ENCODE results near the gene RASSF4. TPM values are rescaled to one million over a fixed set of nuclear protein-coding genes. Genes with fewer than 3 reads are reported as not detected.
A peak's percentile ranks its signal among the peaks of the same experiment; 100 is the strongest.

The RASSF4 gene
- total and polyA plus RNA-seq, 2 donors (not counting 3 experiments of a cell fraction or from before 2014, with no cell fraction given), result 7.6 to 8.2 TPM

GRCh38 chr10:44990302-44990655 is 30.7 kb downstream of the RASSF4 start:
- peaks cover 9% of the 10 kb centered on the region for H3K4me1 ChIP-seq (ENCODE audit: control insufficient read depth, extremely low read depth, insufficient read depth, low read length)
- POLR2A ChIA-PET, result interaction anchor here (2.6 kb wide), 1 partner anchor 12 kb away, joined by 11 read pairs; the partner anchor contains the start of gene DEPP1

GRCh38 chr10:44990965-44991364 is 31.4 kb downstream of the RASSF4 start:
- Histone ChIP-seq H3K9me3 (replicated peaks; ENCODE audit: control insufficient read depth, insufficient read depth, low read length) (no peaks in the 10 kb centered on the region), H3K9me1 (replicated peaks; ENCODE audit: control insufficient read depth, extremely low read depth, insufficient read depth, low read length) (no peaks in the 10 kb centered on the region), H3K36me3 (ENCODE audit: control insufficient read depth in 2 of 2, extremely low read depth in 1 of 2, insufficient read depth in 2 of 2, low read length in 2 of 2) (no peaks in the 10 kb centered on the region), H3K4me1 (ENCODE audit: control insufficient read depth, extremely low read depth, insufficient read depth, low read length) (peaks cover 10% of the 10 kb centered on the region), H3K79me2 (ENCODE audit: control insufficient read depth, insufficient read depth, low read length) (no peaks in the 10 kb centered on the region), H3K27ac (ENCODE audit: insufficient read depth, low read depth, low read length) (no peak overlapping the region), H3K27me3 (ENCODE audit: control insufficient read depth in 2 of 2, insufficient read depth in 2 of 2, low read length in 2 of 2) (no peaks in the 10 kb centered on the region), H3K9ac (replicated peaks; ENCODE audit: extremely low read depth, insufficient read depth, low read length) (no peak overlapping the region), H4K20me1 (replicated peaks; ENCODE audit: control insufficient read depth, extremely low read depth, insufficient read depth, low read length) (no peaks in the 10 kb centered on the region), H3K4me3 (replicated peaks in 1 of 3; ENCODE audit: insufficient read depth in 1 of 3, low read depth in 1 of 3, low read length in 3 of 3) (no peak overlapping the region), H2AFZ (ENCODE audit: low read depth, low read length) (no peak overlapping the region), H3K4me2 (ENCODE audit: insufficient read depth, low read length) (no peak overlapping the region)
- POLR2A ChIA-PET, result interaction anchor here (1.2 kb wide), 1 partner anchor 11 kb away, joined by 3 read pairs; no protein-coding TSS in a partner anchor
- intact Hi-C loops (cut with micrococcal nuclease) (no loop called here), dilution Hi-C loops (cut with MboI; ENCODE audit: extremely low pct_ligation_motif_present, low sequenced_read_pairs) (no loop called here)
- CTCF ChIA-PET, result interaction anchor here (0.7 to 4.3 kb wide), 4 partner anchors 10 to 58 kb away, joined by 3 to 30 read pairs (median 3); partner anchors contain the start of gene ZNF22
- FAIRE-seq (no peak), DNase-seq (ENCODE audit: low read depth, low spot score) (no peak)
- no TSS peak for BruUV-seq (replicated peaks)
- TF ChIP-seq POLR2AphosphoS5 (IDR thresholded peaks at IDR 0.05; ENCODE audit: insufficient read depth, low read depth, low read length), result no peak
- no peak for TF ChIP-seq MYC (IDR thresholded peaks at IDR 0.05; ENCODE audit: low read depth, low read length)
- no peak for TF ChIP-seq JUN (IDR thresholded peaks at IDR 0.05; ENCODE audit: borderline replicate concordance, insufficient read depth, insufficient read length, low read depth)
- TF ChIP-seq FOS (IDR thresholded peaks at IDR 0.05; ENCODE audit: borderline replicate concordance, insufficient read depth, low read length), result no peak
- TF ChIP-seq, protein P1, sequence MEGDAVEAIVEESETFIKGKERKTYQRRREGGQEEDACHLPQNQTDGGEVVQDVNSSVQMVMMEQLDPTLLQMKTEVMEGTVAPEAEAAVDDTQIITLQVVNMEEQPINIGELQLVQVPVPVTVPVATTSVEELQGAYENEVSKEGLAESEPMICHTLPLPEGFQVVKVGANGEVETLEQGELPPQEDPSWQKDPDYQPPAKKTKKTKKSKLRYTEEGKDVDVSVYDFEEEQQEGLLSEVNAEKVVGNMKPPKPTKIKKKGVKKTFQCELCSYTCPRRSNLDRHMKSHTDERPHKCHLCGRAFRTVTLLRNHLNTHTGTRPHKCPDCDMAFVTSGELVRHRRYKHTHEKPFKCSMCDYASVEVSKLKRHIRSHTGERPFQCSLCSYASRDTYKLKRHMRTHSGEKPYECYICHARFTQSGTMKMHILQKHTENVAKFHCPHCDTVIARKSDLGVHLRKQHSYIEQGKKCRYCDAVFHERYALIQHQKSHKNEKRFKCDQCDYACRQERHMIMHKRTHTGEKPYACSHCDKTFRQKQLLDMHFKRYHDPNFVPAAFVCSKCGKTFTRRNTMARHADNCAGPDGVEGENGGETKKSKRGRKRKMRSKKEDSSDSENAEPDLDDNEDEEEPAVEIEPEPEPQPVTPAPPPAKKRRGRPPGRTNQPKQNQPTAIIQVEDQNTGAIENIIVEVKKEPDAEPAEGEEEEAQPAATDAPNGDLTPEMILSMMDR (IDR thresholded peaks at IDR 0.05; ENCODE audit: extremely low read depth in 1 of 2, insufficient read depth in 1 of 2, low read depth in 1 of 2, low read length in 2 of 2), result no peak
- TF ChIP-seq POLR2A (IDR thresholded peaks at IDR 0.05; ENCODE audit: low read depth, low read length), result no peak
- no peak for TF ChIP-seq EZH2 (IDR thresholded peaks at IDR 0.05; ENCODE audit: borderline replicate concordance, low read depth, low read length, severe bottlenecking)

More at GRCh38 chr10:44990302-44990655, 30.7 kb downstream of the RASSF4 start:
- Histone ChIP-seq H2AFZ (ENCODE audit: low read depth, low read length) (no peak overlapping the region), H3K4me3 (replicated peaks in 1 of 3; ENCODE audit: insufficient read depth in 1 of 3, low read depth in 1 of 3, low read length in 3 of 3) (no peak overlapping the region), H3K36me3 (ENCODE audit: control insufficient read depth in 2 of 2, extremely low read depth in 1 of 2, insufficient read depth in 2 of 2, low read length in 2 of 2) (no peaks in the 10 kb centered on the region), H3K4me2 (ENCODE audit: insufficient read depth, low read length) (no peak overlapping the region), H3K27me3 (ENCODE audit: control insufficient read depth in 2 of 2, insufficient read depth in 2 of 2, low read length in 2 of 2) (no peaks in the 10 kb centered on the region), H3K27ac (ENCODE audit: insufficient read depth, low read depth, low read length) (no peak overlapping the region), H3K79me2 (ENCODE audit: control insufficient read depth, insufficient read depth, low read length) (no peaks in the 10 kb centered on the region), H4K20me1 (replicated peaks; ENCODE audit: control insufficient read depth, extremely low read depth, insufficient read depth, low read length) (no peaks in the 10 kb centered on the region), H3K9me3 (replicated peaks; ENCODE audit: control insufficient read depth, insufficient read depth, low read length) (no peaks in the 10 kb centered on the region), H3K9ac (replicated peaks; ENCODE audit: extremely low read depth, insufficient read depth, low read length) (no peak overlapping the region), H3K9me1 (replicated peaks; ENCODE audit: control insufficient read depth, extremely low read depth, insufficient read depth, low read length) (no peaks in the 10 kb centered on the region)
- TF ChIP-seq, protein P1 (IDR thresholded peaks at IDR 0.05; ENCODE audit: extremely low read depth in 1 of 2, insufficient read depth in 1 of 2, low read depth in 1 of 2, low read length in 2 of 2), result peak in 1 of 2 donors; percentile 38
- no peak for TF ChIP-seq JUN (IDR thresholded peaks at IDR 0.05; ENCODE audit: borderline replicate concordance, insufficient read depth, insufficient read length, low read depth)
- no peak for TF ChIP-seq EZH2 (IDR thresholded peaks at IDR 0.05; ENCODE audit: borderline replicate concordance, low read depth, low read length, severe bottlenecking)
- FAIRE-seq (no peak), DNase-seq (ENCODE audit: low read depth, low spot score) (no peak)
- CTCF ChIA-PET, result interaction anchor here (0.7 to 4.3 kb wide), 3 partner anchors 10 to 57 kb away, joined by 3 to 30 read pairs (median 3); no protein-coding TSS in a partner anchor
- BruUV-seq (replicated peaks), result no TSS peak
- intact Hi-C loops (cut with micrococcal nuclease), result no loop called here
- dilution Hi-C loops (cut with MboI; ENCODE audit: extremely low pct_ligation_motif_present, low sequenced_read_pairs), result no loop called here
